Measurements from ENCODE around the gene BTF3L4.
"Not testable (repeated sequence)": the region's sequence is repeated elsewhere in the genome, so short reads cannot be mapped to it uniquely, and the experiment has no call there.

Gene BTF3L4

DNA sequence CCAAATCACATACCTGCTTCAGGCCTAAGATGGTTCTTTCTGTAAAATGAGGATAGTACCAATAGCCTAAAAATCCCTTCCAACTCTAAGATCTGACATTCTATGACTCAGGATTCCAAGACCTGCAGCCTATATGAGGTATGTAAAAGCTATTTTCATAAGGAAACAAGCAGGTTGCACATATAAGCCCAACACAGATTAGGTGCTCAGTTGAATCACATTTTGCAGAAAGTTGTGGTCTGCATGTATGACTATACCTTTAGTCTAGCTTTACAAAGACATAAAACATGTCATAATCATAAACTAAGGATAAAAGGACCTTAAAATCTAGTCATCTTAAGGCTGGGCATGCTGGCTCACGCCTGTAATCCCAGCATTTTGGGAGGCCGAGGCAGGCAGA is 29.8 kb upstream of the BTF3L4 start:
- Histone ChIP-seq H3K4me3 (ENCODE audit: low read depth, low read length) (no peak overlapping the region), H3K27ac (no peak overlapping the region), H3K9me3 (ENCODE audit: control insufficient read depth, low read length) (no peaks in the 10 kb centered on the region), H3K4me2 (ENCODE audit: low read length) (no peak overlapping the region), H3K4me1 (no peaks in the 10 kb centered on the region), H3K9ac (no peak overlapping the region), H3K79me2 (no peaks in the 10 kb centered on the region), H3K36me3 (ENCODE audit: control insufficient read depth, insufficient read depth, low read length) (no peaks in the 10 kb centered on the region), H3K27me3 (ENCODE audit: control insufficient read depth, insufficient read depth, low read length) (no peaks in the 10 kb centered on the region), H2AFZ (no peak overlapping the region)
- TF ChIP-seq, protein P1, sequence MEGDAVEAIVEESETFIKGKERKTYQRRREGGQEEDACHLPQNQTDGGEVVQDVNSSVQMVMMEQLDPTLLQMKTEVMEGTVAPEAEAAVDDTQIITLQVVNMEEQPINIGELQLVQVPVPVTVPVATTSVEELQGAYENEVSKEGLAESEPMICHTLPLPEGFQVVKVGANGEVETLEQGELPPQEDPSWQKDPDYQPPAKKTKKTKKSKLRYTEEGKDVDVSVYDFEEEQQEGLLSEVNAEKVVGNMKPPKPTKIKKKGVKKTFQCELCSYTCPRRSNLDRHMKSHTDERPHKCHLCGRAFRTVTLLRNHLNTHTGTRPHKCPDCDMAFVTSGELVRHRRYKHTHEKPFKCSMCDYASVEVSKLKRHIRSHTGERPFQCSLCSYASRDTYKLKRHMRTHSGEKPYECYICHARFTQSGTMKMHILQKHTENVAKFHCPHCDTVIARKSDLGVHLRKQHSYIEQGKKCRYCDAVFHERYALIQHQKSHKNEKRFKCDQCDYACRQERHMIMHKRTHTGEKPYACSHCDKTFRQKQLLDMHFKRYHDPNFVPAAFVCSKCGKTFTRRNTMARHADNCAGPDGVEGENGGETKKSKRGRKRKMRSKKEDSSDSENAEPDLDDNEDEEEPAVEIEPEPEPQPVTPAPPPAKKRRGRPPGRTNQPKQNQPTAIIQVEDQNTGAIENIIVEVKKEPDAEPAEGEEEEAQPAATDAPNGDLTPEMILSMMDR (IDR thresholded peaks at IDR 0.05), result no peak

DNA sequence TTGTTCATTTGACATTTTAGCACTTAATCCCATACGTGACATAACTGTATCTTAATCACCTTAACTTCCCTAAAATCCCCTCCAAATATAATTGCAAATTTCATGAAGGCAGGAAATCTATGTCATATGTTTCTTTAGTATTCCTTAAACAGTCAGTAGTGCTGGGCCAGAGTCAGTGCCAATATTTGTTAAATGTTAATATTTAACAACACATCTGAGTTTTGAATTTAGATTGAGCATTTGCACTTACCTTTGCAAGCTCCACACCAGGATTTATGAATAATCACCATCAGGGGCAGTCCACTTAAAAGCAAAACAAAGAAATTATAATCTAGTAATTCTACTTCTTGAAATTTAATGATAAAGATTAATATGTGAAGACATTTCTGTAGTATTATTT is 27.8 kb upstream of the BTF3L4 start:
- Histone ChIP-seq H2AFZ (no peak overlapping the region), H3K4me1 (peaks cover 5% of the 10 kb centered on the region), H3K4me2 (ENCODE audit: low read length) (no peak overlapping the region), H3K4me3 (ENCODE audit: low read depth, low read length) (no peak overlapping the region), H3K27ac (no peak overlapping the region), H3K36me3 (ENCODE audit: control insufficient read depth, insufficient read depth, low read length) (no peaks in the 10 kb centered on the region), H3K79me2 (no peaks in the 10 kb centered on the region), H3K9me3 (ENCODE audit: control insufficient read depth, low read length) (no peaks in the 10 kb centered on the region), H3K9ac (no peak overlapping the region), H3K27me3 (ENCODE audit: control insufficient read depth, insufficient read depth, low read length) (no peaks in the 10 kb centered on the region)
- TF ChIP-seq, protein P1 (IDR thresholded peaks at IDR 0.05), result no peak

DNA sequence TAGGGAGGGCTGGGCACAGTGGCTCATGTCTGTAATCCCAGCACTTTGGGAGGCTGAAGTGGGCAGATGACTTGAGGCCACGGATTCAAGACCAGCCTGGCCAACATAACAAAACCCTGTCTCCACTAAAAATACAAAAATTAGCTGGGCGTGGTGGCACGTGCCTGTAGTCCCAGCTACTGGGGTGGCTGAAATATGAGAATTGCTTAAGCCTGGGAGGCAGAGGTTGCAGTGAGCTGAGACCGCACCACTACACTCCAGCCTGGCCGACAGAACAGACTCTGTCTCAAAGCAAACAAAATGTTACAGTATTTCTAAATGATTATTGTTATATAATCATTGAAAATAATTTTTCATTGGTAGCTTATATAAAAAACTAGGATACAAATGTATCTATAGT is 27.3 kb upstream of the BTF3L4 start:
- H3K4me1 ChIP-seq, result not testable (repeated sequence)

DNA sequence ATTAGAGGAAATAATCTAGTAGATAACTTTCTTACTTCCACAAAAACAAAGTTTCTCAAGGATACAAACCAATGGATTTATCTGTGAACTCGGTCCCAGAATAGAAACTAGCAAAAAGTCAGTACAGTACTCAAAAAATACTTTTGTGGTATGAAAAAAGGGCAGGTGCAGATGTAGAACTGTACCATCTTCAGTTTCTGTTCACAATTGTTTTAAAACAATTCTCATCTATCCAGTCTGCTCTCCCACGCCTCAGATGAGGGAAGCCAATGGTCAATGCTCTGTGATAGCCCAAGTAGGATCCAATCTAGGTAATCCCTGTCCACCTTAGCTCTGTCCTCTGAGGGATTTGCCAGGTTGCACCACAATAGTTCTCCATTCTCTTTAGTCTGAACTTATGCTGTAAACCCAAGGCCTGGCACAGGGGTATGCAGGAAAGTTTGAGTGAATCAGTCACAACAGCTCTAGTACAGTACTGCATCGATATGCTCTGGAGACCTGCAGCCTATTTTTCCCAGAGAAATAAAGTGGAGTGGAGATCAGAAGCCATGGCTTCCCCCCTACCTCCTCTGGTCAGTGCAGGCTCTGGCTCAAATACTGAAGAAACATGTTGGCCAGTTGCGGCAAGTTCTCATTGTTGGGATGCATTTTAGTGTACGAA is 23.8 kb upstream of the BTF3L4 start:
- Histone ChIP-seq H3K36me3 (ENCODE audit: control insufficient read depth, insufficient read depth, low read length) (no peaks in the 10 kb centered on the region), H3K79me2 (no peaks in the 10 kb centered on the region), H3K9me3 (ENCODE audit: control insufficient read depth, low read length) (no peaks in the 10 kb centered on the region), H3K4me1 (peaks cover 5% of the 10 kb centered on the region), H2AFZ (no peak overlapping the region), H3K4me3 (ENCODE audit: low read depth, low read length) (peak overlapping the region; percentile 71), H3K27ac (no peak overlapping the region), H3K27me3 (ENCODE audit: control insufficient read depth, insufficient read depth, low read length) (no peaks in the 10 kb centered on the region), H3K9ac (no peak overlapping the region), H3K4me2 (ENCODE audit: low read length) (peak overlapping the region; percentile 77)
- TF ChIP-seq, protein P1 (IDR thresholded peaks at IDR 0.05), result no peak

More for the DNA sequence above, 27.3 kb upstream of the BTF3L4 start:
- H2AFZ ChIP-seq; H3K27me3 ChIP-seq (ENCODE audit: control insufficient read depth, insufficient read depth, low read length); H3K36me3 ChIP-seq (ENCODE audit: control insufficient read depth, insufficient read depth, low read length); H3K9me3 ChIP-seq (ENCODE audit: control insufficient read depth, low read length); H3K9ac ChIP-seq; H3K4me2 ChIP-seq (ENCODE audit: low read length); H3K4me3 ChIP-seq (ENCODE audit: low read depth, low read length); H3K27ac ChIP-seq; H3K79me2 ChIP-seq: not testable (repeated sequence)

DNA sequence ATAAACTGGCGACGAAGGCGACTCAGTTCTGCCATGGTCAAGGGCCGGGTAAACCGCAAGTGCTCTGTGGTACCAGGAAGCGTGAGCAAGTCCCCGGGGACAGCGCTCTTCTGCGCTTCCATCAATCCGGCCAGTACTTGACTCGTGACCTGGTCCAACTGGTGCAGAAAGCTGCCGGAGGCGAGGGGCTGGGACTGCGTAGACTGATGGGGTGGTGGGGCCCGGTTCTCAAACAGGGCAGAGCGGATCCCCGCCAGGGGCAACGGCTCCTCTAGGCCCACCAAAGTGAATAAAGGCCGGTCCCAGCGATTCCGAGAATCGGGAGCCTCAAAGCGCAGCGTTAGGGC is 23.3 kb upstream of the BTF3L4 start:
- TF ChIP-seq, protein P1 (IDR thresholded peaks at IDR 0.05), result no peak
- Histone ChIP-seq H3K9me3 (ENCODE audit: control insufficient read depth, low read length) (no peaks in the 10 kb centered on the region), H3K4me2 (ENCODE audit: low read length) (peak overlapping the region; percentile 77), H3K27me3 (ENCODE audit: control insufficient read depth, insufficient read depth, low read length) (no peaks in the 10 kb centered on the region), H3K27ac (peak overlapping the region; percentile 83), H3K4me3 (ENCODE audit: low read depth, low read length) (peak overlapping the region; percentile 71), H3K4me1 (peaks cover 5% of the 10 kb centered on the region), H3K79me2 (no peaks in the 10 kb centered on the region), H3K9ac (no peak overlapping the region), H2AFZ (peak overlapping the region; percentile 73), H3K36me3 (ENCODE audit: control insufficient read depth, insufficient read depth, low read length) (no peaks in the 10 kb centered on the region)

All from parathyroid adenoma (tissue), 2 donors.